Measurements from ENCODE around the gene RNASEH1. TPM values are rescaled to one million over a fixed set of nuclear protein-coding genes. Genes with fewer than 3 reads are reported as not detected.

RNASEH1 gene
- total and polyA plus RNA-seq, 2 of the 8 experiments (the other 6 are each of a cell fraction or from before 2014, with no cell fraction given): 11.7 to 42.7 TPM

DNA sequence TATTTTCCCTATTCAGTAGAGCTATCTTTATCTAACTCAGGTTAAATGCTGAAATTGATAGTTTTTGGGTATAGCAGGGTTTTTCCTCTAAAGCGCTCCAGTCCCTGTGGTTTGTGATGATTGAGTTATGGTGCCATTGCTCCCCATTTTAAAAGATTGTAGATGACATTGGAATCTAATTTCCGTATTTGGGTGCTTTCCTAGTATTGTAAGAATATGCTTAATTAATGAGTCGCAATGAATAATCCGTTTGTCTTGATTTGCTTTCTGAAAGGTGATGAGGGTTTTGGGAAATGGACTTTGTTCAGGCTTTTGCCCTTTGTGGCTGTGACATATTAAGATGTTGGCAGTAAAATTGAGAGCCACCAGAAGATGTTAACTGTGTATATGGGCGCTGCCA is 20.9 kb upstream of the RNASEH1 start:
- DNase-seq (ENCODE audit: low read depth in 1 of 2, low spot score in 2 of 2): no peak
- H3K4me2 ChIP-seq (ENCODE audit: insufficient read depth in 1 of 2, low read depth in 2 of 2, low read length in 2 of 2): peak overlapping the region; percentile 15 to 43; a peak in 1 of 4 replicates
- TF ChIP-seq, protein P1, sequence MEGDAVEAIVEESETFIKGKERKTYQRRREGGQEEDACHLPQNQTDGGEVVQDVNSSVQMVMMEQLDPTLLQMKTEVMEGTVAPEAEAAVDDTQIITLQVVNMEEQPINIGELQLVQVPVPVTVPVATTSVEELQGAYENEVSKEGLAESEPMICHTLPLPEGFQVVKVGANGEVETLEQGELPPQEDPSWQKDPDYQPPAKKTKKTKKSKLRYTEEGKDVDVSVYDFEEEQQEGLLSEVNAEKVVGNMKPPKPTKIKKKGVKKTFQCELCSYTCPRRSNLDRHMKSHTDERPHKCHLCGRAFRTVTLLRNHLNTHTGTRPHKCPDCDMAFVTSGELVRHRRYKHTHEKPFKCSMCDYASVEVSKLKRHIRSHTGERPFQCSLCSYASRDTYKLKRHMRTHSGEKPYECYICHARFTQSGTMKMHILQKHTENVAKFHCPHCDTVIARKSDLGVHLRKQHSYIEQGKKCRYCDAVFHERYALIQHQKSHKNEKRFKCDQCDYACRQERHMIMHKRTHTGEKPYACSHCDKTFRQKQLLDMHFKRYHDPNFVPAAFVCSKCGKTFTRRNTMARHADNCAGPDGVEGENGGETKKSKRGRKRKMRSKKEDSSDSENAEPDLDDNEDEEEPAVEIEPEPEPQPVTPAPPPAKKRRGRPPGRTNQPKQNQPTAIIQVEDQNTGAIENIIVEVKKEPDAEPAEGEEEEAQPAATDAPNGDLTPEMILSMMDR (IDR thresholded peaks at IDR 0.05; ENCODE audit: control extremely low read depth in 1 of 3, insufficient read depth in 1 of 3, low read depth in 1 of 3, low read length in 3 of 3): no peak
- no peak for TF ChIP-seq POU5F1 (IDR thresholded peaks at IDR 0.05; ENCODE audit: low read depth, low read length)
- no peak for TF ChIP-seq GTF2F1 (IDR thresholded peaks at IDR 0.05; ENCODE audit: borderline replicate concordance, low read depth, low read length)
- TF ChIP-seq POLR2A (IDR thresholded peaks at IDR 0.05; ENCODE audit: control extremely low read depth in 1 of 2, low read depth in 2 of 2, low read length in 2 of 2): no peak
- no peak for TF ChIP-seq TCF12 (IDR thresholded peaks at IDR 0.05; ENCODE audit: low read depth, low read length)
- TF ChIP-seq JUN (IDR thresholded peaks at IDR 0.05; ENCODE audit: low read depth, low read length): no peak
- TF ChIP-seq BRCA1 (IDR thresholded peaks at IDR 0.05; ENCODE audit: low read depth, low read length): no peak
- no peak for TF ChIP-seq SP1 (IDR thresholded peaks at IDR 0.05; ENCODE audit: low read depth, low read length)
- no peak for TF ChIP-seq FOSL1 (IDR thresholded peaks at IDR 0.05; ENCODE audit: insufficient read depth, low read depth, low read length)
- no peak for TF ChIP-seq BACH1 (IDR thresholded peaks at IDR 0.05; ENCODE audit: low read length)
- no peak for TF ChIP-seq CHD1 (IDR thresholded peaks at IDR 0.05; ENCODE audit: low read depth, low read length)
- TF ChIP-seq, protein P2, sequence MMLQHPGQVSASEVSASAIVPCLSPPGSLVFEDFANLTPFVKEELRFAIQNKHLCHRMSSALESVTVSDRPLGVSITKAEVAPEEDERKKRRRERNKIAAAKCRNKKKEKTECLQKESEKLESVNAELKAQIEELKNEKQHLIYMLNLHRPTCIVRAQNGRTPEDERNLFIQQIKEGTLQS (IDR thresholded peaks at IDR 0.05; ENCODE audit: insufficient read depth, low read depth, low read length): no peak

More for the DNA sequence above, 20.9 kb upstream of the RNASEH1 start:
- H2AFZ ChIP-seq (ENCODE audit: low read length): no peak overlapping the region
- H3K56ac ChIP-seq (replicated peaks; ENCODE audit: insufficient read length, low read depth, low read length): no peak overlapping the region
- POLR2A ChIA-PET (ENCODE audit: partially characterized antibody): interaction anchor here (0.6 to 17.0 kb wide), 14 partner anchors 8 to 336 kb away, joined by 3 to 373 read pairs (median 4); partner anchors contain the start of genes COLEC11 and RNASEH1
- H2AK5ac ChIP-seq (ENCODE audit: low read depth, low read length): no peak overlapping the region
- H3K14ac ChIP-seq (ENCODE audit: insufficient read length): no peak overlapping the region
- H4K91ac ChIP-seq (replicated peaks; ENCODE audit: insufficient read length, low read length): no peak overlapping the region
- no peak overlapping the region for H2BK20ac ChIP-seq (ENCODE audit: low read length)
- CTCF ChIA-PET (ENCODE audit: partially characterized antibody): interaction anchor here (0.7 to 1.0 kb wide), 3 partner anchors 23 to 116 kb away, joined by 3 to 5 read pairs (median 3); no protein-coding TSS in a partner anchor
- peaks cover 0 to 4% (median 2%) of the 10 kb centered on the region in 4 experiments; a peak in 2 of 7 replicates for H3K4me1 ChIP-seq (replicated peaks in 1 of 4; ENCODE audit: control insufficient read depth in 3 of 4, insufficient read depth in 4 of 4, low read length in 3 of 4)
- H2BK15ac ChIP-seq (ENCODE audit: low read length): no peak overlapping the region
- H3K23me2 ChIP-seq (ENCODE audit: low read depth, low read length): peaks cover 4% of the 10 kb centered on the region
- H2BK120ac ChIP-seq (replicated peaks; ENCODE audit: low read depth, low read length): no peak overlapping the region
- H3K4me3 ChIP-seq (ENCODE audit: extremely low read depth in 1 of 4, insufficient read depth in 2 of 4, low read depth in 3 of 4, low read length in 4 of 4): peak overlapping the region in 1 of 4 experiments; percentile 34; a peak in 1 of 8 replicates
- H4K8ac ChIP-seq (ENCODE audit: extremely low read depth, insufficient read depth, low read length): no peak overlapping the region
- peaks cover 38 to 82% (median 61%) of the 10 kb centered on the region in 4 experiments for H3K36me3 ChIP-seq (ENCODE audit: control insufficient read depth in 2 of 4, insufficient read depth in 4 of 4, low read length in 3 of 4)
- H4K5ac ChIP-seq (ENCODE audit: insufficient read length, low read depth, low read length): no peak overlapping the region
- H3K18ac ChIP-seq (ENCODE audit: extremely low read depth, low read length): no peak overlapping the region
- H3K79me2 ChIP-seq (ENCODE audit: control insufficient read depth in 1 of 2, insufficient read depth in 2 of 2, low read length in 2 of 2): peaks cover 7 to 64% of the 10 kb centered on the region in 2 experiments
- H3K27me3 ChIP-seq (replicated peaks in 1 of 4; ENCODE audit: control insufficient read depth in 3 of 4, extremely low read depth in 1 of 4, insufficient read depth in 3 of 4, low read length in 3 of 4): no peaks in the 10 kb centered on the region
- no peak overlapping the region for H3K4ac ChIP-seq (replicated peaks; ENCODE audit: insufficient read length, low read depth, low read length)
- H3K23ac ChIP-seq (ENCODE audit: insufficient read length): no peak overlapping the region
- no peak overlapping the region for H3K27ac ChIP-seq (ENCODE audit: low read depth, low read length)
- no peaks in the 10 kb centered on the region for H3K9me3 ChIP-seq (ENCODE audit: insufficient read depth in 2 of 2, low read depth in 1 of 2, low read length in 1 of 2)
- FAIRE-seq: no peak
- H3K9ac ChIP-seq (replicated peaks in 1 of 4; ENCODE audit: extremely low read depth in 1 of 4, low read depth in 3 of 4, low read length in 3 of 4): no peak overlapping the region
- no peak overlapping the region for H2BK5ac ChIP-seq (ENCODE audit: low read depth, low read length)
- peaks cover 2% of the 10 kb centered on the region; the same call in 1 of the 2 replicates for H3K79me1 ChIP-seq (ENCODE audit: low read depth, low read length)
- peaks cover 32 to 36% of the 10 kb centered on the region in 2 experiments for H4K20me1 ChIP-seq (replicated peaks in 1 of 2; ENCODE audit: control insufficient read depth in 1 of 2, insufficient read depth in 2 of 2, low read length in 2 of 2)
- no peak overlapping the region for H2BK12ac ChIP-seq (ENCODE audit: low read depth, low read length)
- 93% methylated on average over 5 of the region's 5 CpGs; no CpG with 5 or more reads in 1 of the 2 experiments for WGBS, 2 experiments (ENCODE audit: extremely low coverage in 1 of 2, insufficient coverage in 1 of 2, insufficient read length in 1 of 2, insufficient replicate concordance in 2 of 2, low coverage in 1 of 2, low lambda C conversion rate in 2 of 2, missing lambda C conversion rate in 1 of 2)

All from H1 (cell line).